Measurements from ENCODE around the gene SESN3. TPM values are rescaled to one million over a fixed set of nuclear protein-coding genes. Genes with fewer than 3 reads are reported as not detected.
A peak's percentile ranks its signal among the peaks of the same experiment; 100 is the strongest.

The SESN3 gene
- total and polyA plus RNA-seq, 4 donors = 4.0 to 73.3 (median 20.1) TPM

- 61 to 73% methylated on average over 5 of the region's 5 CpGs for WGBS, 2 donors
Observed at GRCh38 chr11:95156133-95156721, 74.8 kb downstream of the SESN3 start.

GRCh38 chr11:95155385-95155784 lies 75.6 kb downstream of the SESN3 start:
- WGBS, 2 donors = 96 to 98% methylated on average over 4 of the region's 4 CpGs
- TF ChIP-seq CTCF (IDR thresholded peaks at IDR 0.05; ENCODE audit: control extremely low read depth, extremely low read depth) = no peak
- ATAC-seq (ENCODE audit: insufficient read depth, low FRiP score) = no peak
- DNase-seq = no peak
- Histone ChIP-seq H3K27ac (ENCODE audit: low read depth in 1 of 2, low read length in 1 of 2) (no peak overlapping the region), H3K27me3 (ENCODE audit: control insufficient read depth in 3 of 3, insufficient read depth in 3 of 3, low read length in 2 of 3) (no peaks in the 10 kb centered on the region), H3K4me1 (ENCODE audit: control insufficient read depth in 5 of 5, insufficient read depth in 5 of 5, low read length in 5 of 5) (peaks cover 0 to 17% (median 6%) of the 10 kb centered on the region in 5 donors), H3K9me3 (ENCODE audit: control insufficient read depth in 4 of 4, insufficient read depth in 3 of 4, low read length in 3 of 4) (no peaks in the 10 kb centered on the region), H3K36me3 (ENCODE audit: control insufficient read depth in 4 of 4, insufficient read depth in 4 of 4, low read length in 4 of 4) (no peaks in the 10 kb centered on the region), H3K9ac (ENCODE audit: insufficient read depth in 1 of 2, low read length in 2 of 2) (no peak overlapping the region), H3K4me3 (no peak overlapping the region)

More at GRCh38 chr11:95156133-95156721, 74.8 kb downstream of the SESN3 start:
- H3K36me3 ChIP-seq (ENCODE audit: control insufficient read depth in 4 of 4, insufficient read depth in 4 of 4, low read length in 4 of 4) = no peaks in the 10 kb centered on the region
- TF ChIP-seq CTCF (IDR thresholded peaks at IDR 0.05; ENCODE audit: control extremely low read depth, extremely low read depth) = no peak
- peak; percentile 40 to 76 (median 60) for DNase-seq
- H3K9ac ChIP-seq (ENCODE audit: insufficient read depth in 1 of 2, low read length in 2 of 2) = no peak overlapping the region
- no peak overlapping the region for H3K27ac ChIP-seq (ENCODE audit: low read depth in 1 of 2, low read length in 1 of 2)
- H3K4me3 ChIP-seq = no peak overlapping the region
- no peaks in the 10 kb centered on the region for H3K27me3 ChIP-seq (ENCODE audit: control insufficient read depth in 3 of 3, insufficient read depth in 3 of 3, low read length in 2 of 3)
- peaks cover 0 to 17% (median 6%) of the 10 kb centered on the region in 5 donors for H3K4me1 ChIP-seq (ENCODE audit: control insufficient read depth in 5 of 5, insufficient read depth in 5 of 5, low read length in 5 of 5)
- no peaks in the 10 kb centered on the region for H3K9me3 ChIP-seq (ENCODE audit: control insufficient read depth in 4 of 4, insufficient read depth in 3 of 4, low read length in 3 of 4)
- no peak for ATAC-seq (ENCODE audit: insufficient read depth, low FRiP score)

- Histone ChIP-seq H3K27me3 (ENCODE audit: control insufficient read depth in 3 of 3, insufficient read depth in 3 of 3, low read length in 2 of 3) (no peaks in the 10 kb centered on the region), H3K36me3 (ENCODE audit: control insufficient read depth in 4 of 4, insufficient read depth in 4 of 4, low read length in 4 of 4) (no peaks in the 10 kb centered on the region), H3K27ac (ENCODE audit: low read depth in 1 of 2, low read length in 1 of 2) (no peak overlapping the region), H3K9ac (ENCODE audit: insufficient read depth in 1 of 2, low read length in 2 of 2) (no peak overlapping the region), H3K4me1 (ENCODE audit: control insufficient read depth in 5 of 5, insufficient read depth in 5 of 5, low read length in 5 of 5) (peaks cover 0 to 24% (median 9%) of the 10 kb centered on the region in 5 donors), H3K4me3 (no peak overlapping the region), H3K9me3 (ENCODE audit: control insufficient read depth in 4 of 4, insufficient read depth in 3 of 4, low read length in 3 of 4) (no peaks in the 10 kb centered on the region)
- DNase-seq (peak; percentile 67 to 73 (median 73)), ATAC-seq (ENCODE audit: insufficient read depth, low FRiP score) (no peak)
- peak; percentile 38 for TF ChIP-seq CTCF (IDR thresholded peaks at IDR 0.05; ENCODE audit: control extremely low read depth, extremely low read depth)
Observed at GRCh38 chr11:95154514-95154913, 76.5 kb downstream of the SESN3 start.

GRCh38 chr11:95153857-95154246 lies 77.2 kb downstream of the SESN3 start:
- DNase-seq (no peak), ATAC-seq (ENCODE audit: insufficient read depth, low FRiP score) (no peak)
- Histone ChIP-seq H3K4me1 (ENCODE audit: control insufficient read depth in 5 of 5, insufficient read depth in 5 of 5, low read length in 5 of 5) (peaks cover 0 to 24% (median 10%) of the 10 kb centered on the region in 5 donors), H3K27me3 (ENCODE audit: control insufficient read depth in 3 of 3, insufficient read depth in 3 of 3, low read length in 2 of 3) (no peaks in the 10 kb centered on the region), H3K9ac (ENCODE audit: insufficient read depth in 1 of 2, low read length in 2 of 2) (no peak overlapping the region), H3K9me3 (ENCODE audit: control insufficient read depth in 4 of 4, insufficient read depth in 3 of 4, low read length in 3 of 4) (no peaks in the 10 kb centered on the region), H3K4me3 (no peak overlapping the region), H3K36me3 (ENCODE audit: control insufficient read depth in 4 of 4, insufficient read depth in 4 of 4, low read length in 4 of 4) (no peaks in the 10 kb centered on the region), H3K27ac (ENCODE audit: low read depth in 1 of 2, low read length in 1 of 2) (no peak overlapping the region)
- TF ChIP-seq CTCF (IDR thresholded peaks at IDR 0.05; ENCODE audit: control extremely low read depth, extremely low read depth) = no peak
- WGBS, 2 donors = 85 to 91% methylated on average over 1 of the region's 1 CpG

All from lung (tissue), 12 donors.